ENCODE data around the gene SMAD5. TPM values are rescaled to one million over a fixed set of nuclear protein-coding genes. Genes with fewer than 3 reads are reported as not detected.

Gene SMAD5
- polyA plus RNA-seq, 3 donors: 7.9 to 19.2 (median 17.3) TPM

DNA sequence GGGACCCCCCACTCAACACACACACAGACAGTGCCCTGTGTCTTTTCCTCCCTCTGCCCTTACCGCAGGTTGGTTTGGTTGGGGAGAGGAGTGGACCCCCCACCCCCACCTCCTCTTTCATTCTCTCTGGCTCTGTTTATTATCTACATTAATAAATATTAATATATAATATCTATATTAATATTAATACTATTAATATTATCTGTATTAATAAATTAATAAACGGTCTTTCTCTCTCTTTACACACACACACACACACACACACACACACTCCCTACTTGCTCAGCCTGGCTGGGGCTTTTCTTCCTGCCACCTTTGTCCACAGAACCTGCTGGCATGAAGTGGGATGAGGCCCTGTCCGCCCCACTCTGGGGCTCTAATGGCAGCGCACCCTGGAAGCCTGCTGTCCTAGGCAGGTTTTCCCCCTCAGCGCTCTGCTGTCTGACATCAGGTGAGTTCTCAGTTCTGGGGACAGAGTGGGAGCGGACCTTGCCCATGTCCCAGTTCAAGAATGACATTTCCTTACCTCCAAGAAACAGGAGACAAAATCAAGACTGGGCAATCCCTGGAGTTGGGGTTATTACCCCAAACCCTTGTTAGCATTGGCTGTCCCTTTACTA is 70.8 kb downstream of the SMAD5 start:
- intact Hi-C loops (cut with micrococcal nuclease): no loop called here
- no peak for DNase-seq
- Mint-ChIP-seq H3K27me3 (ENCODE audit: low read depth in 3 of 3) (peaks cover 27 to 42% (median 35%) of the 10 kb centered on the region in 3 donors), H3K4me1 (no peaks in the 10 kb centered on the region), H3K36me3 (no peaks in the 10 kb centered on the region), H3K27ac (no peak overlapping the region), H3K9me3 (peaks cover 0 to 3% (median 0%) of the 10 kb centered on the region in 7 donors), H3K4me3 (no peak overlapping the region)
- no peaks in the 10 kb centered on the region for H3K4me1 ChIP-seq (ENCODE audit: control insufficient read depth in 1 of 2, insufficient read depth in 2 of 2, low read length in 2 of 2)
- H2AFZ ChIP-seq (ENCODE audit: insufficient read depth, low read depth, low read length, poor library complexity, severe bottlenecking): no peak overlapping the region
- no peaks in the 10 kb centered on the region for H3K36me3 ChIP-seq (replicated peaks in 1 of 2; ENCODE audit: control insufficient read depth in 1 of 2, insufficient read depth in 2 of 2, low read length in 2 of 2)
- H3K4me3 ChIP-seq (replicated peaks in 1 of 3; ENCODE audit: low read depth in 2 of 3, low read length in 3 of 3): no peak overlapping the region
- no peaks in the 10 kb centered on the region for H3K9me3 ChIP-seq (replicated peaks in 1 of 2; ENCODE audit: control insufficient read depth in 1 of 2, insufficient read depth in 1 of 2, low read length in 2 of 2)
- no peak overlapping the region for H3K9ac ChIP-seq (ENCODE audit: insufficient read depth, low read length, poor library complexity, severe bottlenecking)
- TF ChIP-seq, protein P1, sequence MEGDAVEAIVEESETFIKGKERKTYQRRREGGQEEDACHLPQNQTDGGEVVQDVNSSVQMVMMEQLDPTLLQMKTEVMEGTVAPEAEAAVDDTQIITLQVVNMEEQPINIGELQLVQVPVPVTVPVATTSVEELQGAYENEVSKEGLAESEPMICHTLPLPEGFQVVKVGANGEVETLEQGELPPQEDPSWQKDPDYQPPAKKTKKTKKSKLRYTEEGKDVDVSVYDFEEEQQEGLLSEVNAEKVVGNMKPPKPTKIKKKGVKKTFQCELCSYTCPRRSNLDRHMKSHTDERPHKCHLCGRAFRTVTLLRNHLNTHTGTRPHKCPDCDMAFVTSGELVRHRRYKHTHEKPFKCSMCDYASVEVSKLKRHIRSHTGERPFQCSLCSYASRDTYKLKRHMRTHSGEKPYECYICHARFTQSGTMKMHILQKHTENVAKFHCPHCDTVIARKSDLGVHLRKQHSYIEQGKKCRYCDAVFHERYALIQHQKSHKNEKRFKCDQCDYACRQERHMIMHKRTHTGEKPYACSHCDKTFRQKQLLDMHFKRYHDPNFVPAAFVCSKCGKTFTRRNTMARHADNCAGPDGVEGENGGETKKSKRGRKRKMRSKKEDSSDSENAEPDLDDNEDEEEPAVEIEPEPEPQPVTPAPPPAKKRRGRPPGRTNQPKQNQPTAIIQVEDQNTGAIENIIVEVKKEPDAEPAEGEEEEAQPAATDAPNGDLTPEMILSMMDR (IDR thresholded peaks at IDR 0.05): no peak
- no peak overlapping the region for H3K4me2 ChIP-seq (replicated peaks; ENCODE audit: extremely low read depth, low read length, poor library complexity, severe bottlenecking)
- no peaks in the 10 kb centered on the region for H4K20me1 ChIP-seq (ENCODE audit: insufficient read depth, low read length)
- H3K27ac ChIP-seq (ENCODE audit: low read depth in 1 of 2, low read length in 2 of 2): no peak overlapping the region
- no peaks in the 10 kb centered on the region for H3K79me2 ChIP-seq (ENCODE audit: insufficient read depth, low read length)
- WGBS (ENCODE audit: insufficient coverage): 93% methylated on average over 2 of the region's 6 CpGs
- H3K27me3 ChIP-seq (ENCODE audit: control insufficient read depth in 2 of 2, insufficient read depth in 2 of 2, low read length in 2 of 2): peaks cover 2 to 20% of the 10 kb centered on the region in 2 donors

DNA sequence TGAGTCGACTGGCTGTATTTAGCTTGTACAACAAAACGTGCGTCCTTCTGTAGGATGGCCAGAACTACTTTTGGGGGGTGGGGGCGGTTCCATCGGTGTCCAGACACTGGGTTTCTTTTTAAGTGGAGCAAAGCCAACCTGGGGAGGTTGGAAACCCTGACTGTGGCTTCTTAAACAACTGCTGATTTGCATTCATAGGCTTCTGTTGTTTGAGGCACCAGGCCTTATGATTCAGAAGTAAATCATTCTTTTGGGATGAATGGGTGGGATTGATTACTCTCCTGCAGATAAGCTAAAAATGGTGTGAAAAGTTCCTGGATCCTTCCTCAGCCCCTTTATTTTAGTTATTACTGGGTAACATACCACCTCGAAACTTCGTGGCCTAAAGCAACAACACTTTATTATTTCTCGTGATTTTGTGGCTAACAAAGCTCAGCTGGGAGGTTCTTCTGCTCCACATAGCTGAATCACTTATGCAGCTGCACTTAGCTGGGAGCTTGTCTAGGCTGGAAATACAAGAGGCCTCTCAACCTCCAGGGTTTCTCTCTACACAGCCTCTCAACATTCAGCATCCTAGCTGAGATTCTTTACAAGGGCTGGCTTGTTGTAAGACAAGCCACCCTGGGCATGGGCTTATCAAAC is 72.5 kb downstream of the SMAD5 start:
- no peaks in the 10 kb centered on the region for H3K36me3 ChIP-seq (replicated peaks in 1 of 2; ENCODE audit: control insufficient read depth in 1 of 2, insufficient read depth in 2 of 2, low read length in 2 of 2)
- no peak overlapping the region for H2AFZ ChIP-seq (ENCODE audit: insufficient read depth, low read depth, low read length, poor library complexity, severe bottlenecking)
- no peak overlapping the region for H3K9ac ChIP-seq (ENCODE audit: insufficient read depth, low read length, poor library complexity, severe bottlenecking)
- Mint-ChIP-seq H3K4me3 (no peak overlapping the region), H3K36me3 (no peaks in the 10 kb centered on the region), H3K27ac (no peak overlapping the region), H3K27me3 (ENCODE audit: low read depth in 3 of 3) (peaks cover 30 to 34% (median 30%) of the 10 kb centered on the region in 3 donors), H3K4me1 (peaks cover 3% of the 10 kb centered on the region), H3K9me3 (peaks cover 0 to 1% (median 0%) of the 10 kb centered on the region in 7 donors)
- no peaks in the 10 kb centered on the region for H3K4me1 ChIP-seq (ENCODE audit: control insufficient read depth in 1 of 2, insufficient read depth in 2 of 2, low read length in 2 of 2)
- no peak for DNase-seq
- no peak overlapping the region for H3K27ac ChIP-seq (ENCODE audit: low read depth in 1 of 2, low read length in 2 of 2)
- H4K20me1 ChIP-seq (ENCODE audit: insufficient read depth, low read length): no peaks in the 10 kb centered on the region
- H3K4me3 ChIP-seq (replicated peaks in 1 of 3; ENCODE audit: low read depth in 2 of 3, low read length in 3 of 3): no peak overlapping the region
- TF ChIP-seq, protein P1 (IDR thresholded peaks at IDR 0.05): no peak
- no peaks in the 10 kb centered on the region for H3K79me2 ChIP-seq (ENCODE audit: insufficient read depth, low read length)
- peaks cover 2 to 20% of the 10 kb centered on the region in 2 donors for H3K27me3 ChIP-seq (ENCODE audit: control insufficient read depth in 2 of 2, insufficient read depth in 2 of 2, low read length in 2 of 2)
- no peak overlapping the region for H3K4me2 ChIP-seq (replicated peaks; ENCODE audit: extremely low read depth, low read length, poor library complexity, severe bottlenecking)
- 94% methylated on average over 7 of the region's 8 CpGs for WGBS (ENCODE audit: insufficient coverage)
- H3K9me3 ChIP-seq (replicated peaks in 1 of 2; ENCODE audit: control insufficient read depth in 1 of 2, insufficient read depth in 1 of 2, low read length in 2 of 2): no peaks in the 10 kb centered on the region
- intact Hi-C loops (cut with micrococcal nuclease): no loop called here

All from CD14-positive monocyte (primary cell).